Amniotic epithelial cell (primary cell): ENCODE results near the gene FSTL4.
A peak's percentile ranks its signal among the peaks of the same experiment; 100 is the strongest.

Experiments used
- DNase-seq: peaks from one replicate; pipeline ENCODE4 v3.0.0-alpha.2; 2010; ENCODE audit warnings: low read depth

Gene FSTL4

DNA sequence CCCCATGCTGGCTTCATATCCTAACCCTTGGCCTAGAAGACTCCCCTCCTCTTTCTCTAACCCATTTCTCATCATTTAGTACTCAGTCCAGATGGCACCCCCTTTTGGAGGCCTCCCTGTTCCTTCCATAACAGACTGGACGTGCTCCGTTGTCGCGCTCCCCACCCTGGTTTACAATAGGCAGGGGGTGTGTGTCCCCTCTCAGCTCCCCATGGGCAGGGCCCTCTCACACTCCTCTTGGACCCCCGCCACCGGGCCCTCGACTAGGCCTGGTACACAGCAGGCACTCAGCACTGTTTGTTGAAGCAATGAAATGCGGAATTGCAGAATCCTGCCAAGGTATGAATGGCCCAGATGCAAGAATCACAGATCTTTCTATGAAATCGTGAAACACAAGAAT lies 227.4 kb downstream of the FSTL4 start:
- no peak for DNase-seq

DNA sequence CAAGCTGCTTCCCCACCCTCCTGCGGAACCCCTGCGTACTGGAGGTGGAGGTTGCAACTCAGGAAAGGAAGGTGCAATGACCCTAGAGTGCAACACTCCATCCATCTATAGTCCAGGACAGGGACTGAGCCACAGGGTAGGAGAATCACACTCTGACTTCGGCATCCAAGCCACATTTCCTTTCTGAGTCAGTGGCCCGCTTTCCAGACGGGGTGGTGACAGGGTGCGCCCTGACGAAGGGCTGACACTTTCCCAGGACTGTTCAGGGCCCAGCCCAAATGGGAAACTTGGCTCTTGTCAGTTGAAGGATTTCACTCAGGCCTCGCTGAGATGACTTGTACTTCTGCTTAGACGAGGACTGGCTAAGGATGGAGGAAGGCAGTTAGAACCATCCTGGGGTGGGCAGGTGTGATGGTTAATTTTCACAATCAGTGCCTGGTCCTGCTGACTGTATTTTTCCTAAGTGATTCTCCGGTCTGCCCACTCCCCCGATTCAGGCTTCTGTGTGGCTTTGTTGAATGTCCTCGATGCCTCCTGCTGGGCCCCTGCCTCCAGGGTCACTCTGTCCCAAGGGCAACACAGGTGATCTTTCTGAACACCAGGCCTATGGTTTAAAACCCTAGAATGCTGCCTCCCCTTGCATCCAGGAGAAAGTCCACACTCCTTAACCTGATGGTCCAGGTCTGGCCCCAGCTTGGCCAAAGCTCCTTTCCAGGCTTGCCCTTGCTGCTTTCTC lies 228.1 kb downstream of the FSTL4 start:
- DNase-seq = no peak

DNA sequence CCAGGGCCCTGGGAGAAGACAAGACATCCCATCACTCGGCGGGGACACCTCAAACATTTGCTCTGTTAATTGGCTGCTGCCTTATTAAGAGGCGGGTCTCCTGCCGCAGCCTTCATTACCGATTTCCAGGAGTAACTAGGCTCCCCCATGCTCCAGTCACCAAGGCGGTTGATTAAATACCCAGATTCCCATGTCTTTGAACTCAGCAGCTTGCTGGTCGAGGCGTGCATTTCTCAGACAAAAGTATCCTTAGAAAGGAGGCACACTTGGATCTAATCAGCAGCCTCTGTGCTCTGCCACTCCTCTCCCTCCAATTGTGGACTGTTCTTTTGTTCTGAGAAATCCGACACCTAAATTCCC lies 228.8 kb downstream of the FSTL4 start:
- no peak for DNase-seq

DNA sequence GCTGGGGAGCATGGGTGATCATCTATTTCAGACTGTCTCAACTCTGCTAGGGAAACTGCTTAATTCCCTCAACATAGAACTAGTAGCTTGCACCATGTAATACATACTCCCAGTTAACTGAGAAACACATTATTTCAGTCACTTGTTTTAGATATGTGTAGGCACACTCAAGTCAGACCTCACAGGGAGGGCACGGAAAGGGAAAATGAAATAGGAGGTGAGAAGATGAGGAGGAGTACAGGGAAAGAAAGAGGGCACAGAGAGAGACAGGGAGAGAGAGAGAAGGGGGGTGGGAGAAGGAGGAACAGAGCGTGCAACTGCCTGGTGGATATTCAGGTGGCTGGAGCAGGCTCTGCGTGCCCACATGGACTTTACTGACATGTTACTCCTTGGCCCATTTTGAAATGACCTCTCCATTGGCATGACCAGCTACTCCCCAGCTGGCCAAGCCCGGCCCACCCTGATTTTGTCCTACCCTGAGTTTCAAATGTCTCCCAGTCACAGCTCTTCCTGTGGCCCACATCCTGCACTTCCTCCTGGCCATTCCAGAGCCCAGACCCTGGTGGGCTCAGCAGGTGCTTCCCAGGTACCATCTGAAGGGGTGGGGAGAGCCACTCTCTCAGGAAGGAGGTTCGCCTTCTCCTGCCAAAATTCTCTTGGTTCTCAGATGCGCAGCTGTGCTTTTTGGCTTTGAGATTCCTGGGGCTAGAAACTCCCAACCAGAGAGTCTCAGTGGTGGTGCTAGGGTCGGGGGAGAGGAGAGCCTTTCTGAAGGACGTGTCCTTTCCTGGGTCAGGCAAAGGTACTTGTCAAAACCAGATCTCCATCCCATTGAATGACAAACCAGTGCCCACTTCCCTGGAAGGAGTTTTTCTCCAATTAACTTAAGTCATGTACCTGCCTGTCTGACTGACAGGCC lies 229.4 kb downstream of the FSTL4 start:
- no peak for DNase-seq

DNA sequence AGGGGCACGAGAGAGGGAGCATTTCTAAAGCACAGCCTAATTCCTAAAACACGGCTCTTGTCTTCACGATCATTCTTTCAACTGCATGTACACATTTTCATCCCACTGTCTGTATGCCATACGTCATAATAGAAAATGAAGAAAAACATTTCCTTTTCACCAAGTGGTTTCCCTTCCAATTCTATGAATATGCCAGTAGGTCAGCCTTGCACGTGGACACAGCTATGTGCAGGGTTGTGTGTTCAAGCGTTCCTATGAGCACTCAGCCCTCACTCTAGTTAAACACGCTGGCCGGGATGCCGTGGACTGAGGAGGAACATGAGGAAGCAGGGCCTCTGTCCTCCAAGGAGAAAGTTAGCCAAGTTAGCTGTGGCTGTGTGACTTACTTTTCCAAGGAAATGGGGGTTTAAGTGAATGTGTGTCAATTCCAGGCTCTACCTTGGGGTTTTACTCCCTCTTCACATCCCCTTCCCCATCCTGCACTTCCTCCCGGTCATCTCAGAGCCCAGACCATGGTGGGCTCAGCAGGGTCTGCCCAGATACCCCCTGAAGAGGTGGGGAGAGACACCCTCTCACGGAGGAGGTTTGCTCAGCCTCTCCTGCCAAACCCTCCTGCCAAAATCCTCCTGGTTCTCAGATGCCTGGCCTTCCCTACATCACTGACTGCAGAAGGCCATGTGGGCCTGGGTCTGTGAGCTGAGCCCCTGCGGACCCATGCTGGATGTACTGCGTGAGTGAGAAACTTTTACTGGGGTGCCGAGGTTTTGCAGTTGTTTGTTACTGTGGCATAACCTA lies 230.6 kb downstream of the FSTL4 start:
- no peak for DNase-seq

DNA sequence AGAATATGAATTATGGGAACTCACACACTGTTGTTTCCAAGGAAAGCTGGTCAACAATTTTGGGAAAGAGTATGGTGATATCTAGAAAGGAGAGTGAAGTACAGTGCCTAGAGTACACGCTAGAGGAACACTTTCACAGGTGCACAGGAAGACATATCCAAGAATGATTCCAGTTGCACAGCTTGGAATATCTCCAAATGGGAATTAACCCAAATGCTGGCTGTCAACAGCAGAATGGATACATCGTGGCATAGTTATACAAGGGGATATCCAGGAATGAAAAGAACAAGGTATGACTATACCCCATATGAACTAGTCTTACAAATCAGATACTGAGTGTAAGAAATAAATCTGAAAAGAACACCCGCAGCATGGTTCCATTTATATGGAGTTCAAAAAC lies 231.3 kb downstream of the FSTL4 start:
- no peak for DNase-seq

DNA sequence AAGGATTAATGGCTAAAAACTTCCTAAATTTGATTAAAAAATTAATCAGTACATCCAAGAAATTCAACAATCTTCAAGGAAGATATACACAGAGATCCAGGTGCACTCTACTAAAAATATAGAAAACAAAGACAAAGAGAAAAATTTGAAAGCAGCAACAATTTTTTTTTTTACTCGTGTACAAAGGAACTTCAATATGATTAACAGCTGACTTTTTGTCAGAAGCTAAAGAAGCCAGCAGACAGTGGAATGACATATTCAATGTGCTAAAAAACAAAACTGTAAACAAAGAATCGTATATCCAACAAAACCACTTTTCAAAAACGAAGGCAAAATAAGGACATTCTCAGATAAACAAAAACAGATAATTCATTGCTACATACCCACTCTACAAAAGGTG lies 234.6 kb downstream of the FSTL4 start:
- no peak for DNase-seq

DNA sequence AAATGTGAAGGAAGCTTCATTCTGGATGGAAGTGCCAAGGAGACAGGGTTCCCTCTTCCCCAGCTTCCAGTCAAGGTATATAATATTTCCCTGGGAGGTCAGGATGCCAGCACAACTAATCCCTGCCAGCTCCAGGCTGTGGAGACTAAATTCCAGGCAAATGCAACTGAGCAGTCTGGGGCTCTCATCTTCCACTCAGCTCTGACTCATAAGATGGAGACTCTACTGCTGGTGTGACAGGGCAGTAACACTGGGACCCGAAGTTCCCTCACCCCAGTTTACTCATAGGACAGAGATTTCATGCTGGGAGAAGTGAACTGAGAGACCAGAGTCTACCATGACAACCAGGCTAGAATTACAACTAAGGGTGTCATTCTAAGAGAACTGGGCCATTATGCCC lies 235.4 kb downstream of the FSTL4 start:
- DNase-seq = no peak

DNA sequence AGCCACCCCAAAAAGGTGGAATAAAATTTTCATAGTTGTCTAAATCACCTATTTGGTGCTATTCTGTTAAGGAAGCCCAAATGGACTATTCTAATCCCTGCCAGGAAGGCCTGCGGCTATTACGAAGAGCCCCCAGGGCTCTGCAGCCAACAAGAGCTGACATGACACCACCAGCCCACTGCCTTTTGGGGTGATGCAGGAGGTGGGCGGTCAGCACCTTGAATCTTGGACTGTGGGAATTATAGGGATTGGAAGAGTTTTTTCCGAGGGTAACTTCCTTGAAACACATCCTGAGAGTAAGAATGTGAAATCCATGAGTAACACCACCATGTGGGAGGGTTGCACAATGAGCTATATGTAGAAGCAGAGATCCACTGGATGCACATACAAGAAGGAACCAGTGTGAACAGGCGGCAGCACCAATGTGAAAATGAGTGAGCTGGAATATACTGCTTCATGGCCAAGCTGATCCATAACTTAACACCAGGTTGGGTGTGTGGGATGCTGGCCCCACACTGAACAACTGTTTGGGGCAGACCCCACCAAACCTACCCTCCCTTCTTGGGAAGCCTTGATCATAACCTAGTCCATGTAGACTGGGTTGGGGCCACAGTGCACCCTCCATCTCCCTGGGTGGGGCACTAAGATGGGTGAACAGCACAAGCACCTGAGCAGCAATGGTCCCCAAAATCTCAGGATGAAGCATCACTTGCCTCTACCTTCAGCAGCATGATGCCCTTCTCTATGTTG lies 239.0 kb downstream of the FSTL4 start:
- DNase-seq = peak; percentile 6

DNA sequence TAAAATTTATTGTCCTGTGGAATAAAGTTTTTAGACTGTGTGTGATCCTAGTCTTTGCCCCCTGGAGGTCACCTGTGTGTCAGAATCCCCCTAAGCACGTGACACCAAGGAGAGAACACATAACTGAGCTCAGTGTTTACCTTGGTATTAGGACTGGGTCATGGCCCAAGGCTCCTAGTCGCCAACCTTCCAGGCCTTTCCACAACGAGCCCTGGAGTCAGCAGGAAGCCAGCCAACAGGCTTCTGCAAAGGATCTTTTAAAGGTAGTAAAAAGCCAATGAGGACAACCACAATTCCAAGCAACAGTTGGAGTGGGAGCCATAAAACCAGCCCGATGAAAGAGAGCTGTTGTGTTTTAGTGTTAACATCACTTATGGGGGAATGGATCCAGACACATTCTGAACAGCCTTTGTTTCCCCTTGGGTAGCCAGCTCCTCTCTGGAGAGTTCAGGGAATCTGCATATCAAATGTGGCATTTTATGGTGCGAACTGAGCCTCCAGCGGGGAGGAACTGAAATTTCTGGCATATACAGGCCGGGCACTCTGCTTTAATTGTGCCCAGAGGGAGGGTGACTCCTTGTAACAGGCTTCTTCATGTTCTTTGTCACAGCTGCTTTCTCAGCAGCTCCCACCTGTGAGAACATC lies 239.9 kb downstream of the FSTL4 start:
- DNase-seq = no peak

DNA sequence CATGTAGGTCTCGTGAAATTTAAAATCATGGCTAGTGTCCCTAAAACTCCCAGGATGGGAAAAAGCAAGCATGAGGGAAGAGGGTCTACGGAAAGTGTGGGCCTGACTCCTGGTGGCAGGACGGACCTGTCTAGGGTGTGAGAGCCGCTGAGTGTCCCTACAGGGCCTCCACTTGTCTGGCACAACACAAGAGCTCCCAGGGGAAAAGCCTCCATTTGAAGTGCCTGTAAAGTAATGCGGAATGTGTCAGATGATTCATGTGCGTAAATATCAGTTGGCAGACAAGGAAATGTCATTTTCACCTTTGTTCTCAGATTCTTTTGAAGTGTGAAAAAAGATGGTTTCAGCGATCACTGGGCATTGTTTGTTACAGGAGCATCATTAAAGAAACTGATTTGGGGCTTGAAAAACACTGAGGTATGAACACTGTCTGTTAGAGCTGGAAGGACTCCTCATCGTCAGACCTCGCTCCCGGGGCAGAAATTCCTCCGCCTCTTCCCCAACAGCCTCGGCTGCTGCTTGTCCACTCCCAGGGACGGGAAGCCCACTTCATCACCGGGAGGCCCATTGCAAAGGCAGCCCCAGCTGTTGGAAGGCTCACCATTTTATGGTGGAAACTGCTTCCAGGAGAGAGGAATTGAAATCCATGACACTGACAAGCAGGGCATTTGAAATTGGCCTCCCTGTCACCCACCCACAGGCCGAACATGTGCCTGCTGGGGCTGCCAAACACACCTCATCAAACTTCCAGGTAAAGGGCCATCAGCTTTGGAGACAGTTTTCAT lies 240.8 kb downstream of the FSTL4 start:
- DNase-seq = no peak

DNA sequence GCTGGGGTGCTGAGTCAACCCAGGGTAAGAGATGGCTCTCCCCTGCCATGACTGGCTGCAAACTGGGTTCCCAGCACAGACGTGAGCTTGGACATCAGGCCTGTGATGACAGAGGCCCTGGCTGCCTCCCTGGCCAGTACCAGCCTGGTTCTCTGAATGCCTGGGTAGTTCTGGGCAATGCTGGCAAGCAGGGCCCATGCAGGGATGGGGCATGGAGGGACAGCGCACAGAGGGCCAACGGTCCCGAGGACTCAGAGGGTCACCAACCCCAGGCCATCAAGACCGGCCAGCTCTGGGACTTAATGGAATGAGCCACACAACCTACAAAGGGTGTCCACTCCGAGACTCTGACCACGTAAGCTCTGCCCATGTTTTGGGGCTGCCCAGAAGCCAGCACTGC lies 241.4 kb downstream of the FSTL4 start:
- DNase-seq = no peak

DNA sequence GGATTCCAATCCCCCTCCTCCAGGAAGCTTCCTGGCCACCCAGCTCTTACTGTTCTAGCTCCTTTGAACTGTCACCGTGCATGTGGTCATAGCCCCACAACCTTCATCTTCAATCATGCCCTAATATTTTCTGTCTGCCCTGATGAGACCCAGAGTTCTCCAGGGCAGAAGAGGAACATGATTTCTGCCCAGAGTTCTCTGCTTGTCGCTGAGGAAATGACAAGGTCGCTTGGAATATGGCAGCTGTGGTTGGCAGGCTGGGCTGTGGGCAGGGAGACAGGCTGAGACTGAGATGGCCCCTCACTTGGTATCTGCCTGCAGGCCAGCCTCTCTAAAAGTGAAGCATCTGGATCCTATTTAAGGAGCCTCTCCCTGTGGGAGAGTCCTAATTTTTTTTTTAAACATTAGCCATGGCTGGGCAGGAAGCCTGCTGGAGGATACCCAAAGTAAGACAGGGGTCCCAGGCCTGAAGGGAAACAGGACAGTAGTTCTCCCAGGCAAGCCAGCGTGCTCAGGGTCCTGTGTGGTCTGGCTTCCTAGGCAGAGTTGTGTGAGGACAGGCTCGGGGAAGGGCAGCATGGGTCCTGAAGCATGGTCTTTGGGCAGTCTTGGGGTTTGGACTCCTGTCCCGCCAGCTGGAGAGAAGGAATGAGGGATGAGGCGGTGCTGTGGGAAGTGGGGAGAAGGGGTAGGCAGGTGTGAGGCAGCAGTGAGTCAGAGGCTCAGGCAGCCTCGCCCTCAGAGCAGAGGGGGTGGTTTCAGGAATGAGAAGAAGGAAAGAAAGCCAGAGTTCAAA lies 242.1 kb downstream of the FSTL4 start:
- no peak for DNase-seq

DNA sequence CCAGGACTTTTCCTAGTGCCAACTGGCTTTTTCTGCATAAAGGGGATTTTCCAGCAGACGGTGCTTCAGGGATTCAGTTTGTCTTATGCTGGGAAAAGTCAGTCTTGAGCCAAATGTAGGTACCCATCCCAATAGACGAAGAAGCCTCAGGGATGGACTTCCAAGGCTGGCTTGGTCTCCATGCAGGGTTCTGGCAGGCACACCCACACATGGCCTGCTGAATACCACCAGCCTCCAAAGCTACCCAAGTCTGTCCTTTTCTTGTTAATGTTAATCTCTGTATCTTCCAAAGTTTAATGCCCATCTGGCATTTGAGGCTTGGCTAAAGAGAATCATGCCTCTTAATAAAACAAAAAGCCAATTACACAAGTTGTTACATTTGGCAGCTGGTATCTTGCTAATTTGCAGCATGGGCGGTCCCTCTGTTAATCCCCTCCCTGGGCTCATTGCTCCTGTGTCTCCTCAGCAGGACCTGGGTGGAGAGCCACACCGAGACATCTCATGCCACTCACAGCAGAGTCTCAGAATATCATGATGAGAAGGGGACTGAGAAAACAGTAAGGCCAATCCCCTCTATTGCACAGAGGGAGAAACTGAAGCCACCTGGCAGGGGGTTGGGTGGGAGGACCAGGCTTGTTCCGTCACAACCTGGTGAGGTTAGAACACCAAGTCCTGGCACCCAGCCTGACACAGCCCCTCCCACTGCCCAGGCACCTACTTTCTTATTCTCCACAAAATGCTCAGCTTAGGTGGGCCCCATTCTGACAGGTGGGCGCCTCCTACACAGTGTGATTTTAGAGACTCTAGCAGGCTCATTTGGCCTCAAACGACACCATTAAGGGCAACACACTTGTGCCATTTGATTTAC lies 243.2 kb downstream of the FSTL4 start:
- no peak for DNase-seq

DNA sequence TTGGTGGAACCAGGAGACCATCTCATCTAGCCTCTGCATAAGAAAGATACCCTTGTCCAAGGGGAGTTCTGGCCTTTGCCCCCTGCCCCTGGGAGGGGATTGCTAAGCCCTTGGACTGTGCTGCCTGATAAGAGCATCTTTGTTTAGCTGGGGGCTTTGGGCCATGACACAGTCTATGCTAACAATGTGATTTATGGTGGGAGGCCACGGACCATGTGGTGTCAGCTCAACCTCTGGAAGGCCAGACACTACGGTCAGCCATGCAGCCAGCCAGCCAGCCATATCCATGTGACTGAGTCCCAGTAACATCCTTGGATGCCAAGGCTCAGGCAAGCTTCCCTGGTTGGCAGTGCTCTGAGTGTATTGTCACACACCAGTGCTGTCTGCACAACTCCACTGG lies 244.4 kb downstream of the FSTL4 start:
- no peak for DNase-seq

DNA sequence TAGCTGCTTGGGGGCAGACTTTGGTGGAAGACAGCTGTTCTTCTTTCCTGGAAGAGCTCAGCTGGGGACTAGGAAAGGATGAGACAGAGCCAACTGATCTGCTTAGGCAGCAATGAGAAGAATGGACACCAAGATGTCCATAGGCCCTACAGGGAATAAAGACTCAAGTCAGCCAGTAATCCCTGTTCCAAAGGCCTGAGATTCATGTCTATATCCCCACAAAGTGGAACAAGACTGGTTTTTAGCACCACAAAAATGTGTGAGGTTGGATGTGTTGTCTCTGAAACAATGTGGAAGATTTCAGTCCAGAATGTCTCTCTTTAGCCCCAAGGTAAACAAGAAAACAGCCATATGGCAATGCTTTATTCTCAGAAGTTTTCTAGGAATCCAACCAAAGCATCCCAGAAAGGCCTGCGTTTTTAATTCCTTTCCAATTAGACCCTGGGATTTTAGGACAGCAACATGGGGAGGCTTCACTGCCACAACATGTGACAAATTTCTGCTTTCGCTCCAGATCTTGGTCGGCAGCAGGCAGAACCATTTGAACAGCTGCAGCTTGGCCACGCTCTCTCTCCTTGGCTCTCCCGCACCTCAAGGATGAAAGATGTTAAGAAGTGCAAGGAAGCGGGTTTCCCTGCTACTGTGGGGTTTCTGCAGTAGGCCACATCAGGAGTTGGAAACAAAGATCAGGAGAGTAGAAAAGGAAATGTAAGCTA lies 245.1 kb downstream of the FSTL4 start:
- no peak for DNase-seq

DNA sequence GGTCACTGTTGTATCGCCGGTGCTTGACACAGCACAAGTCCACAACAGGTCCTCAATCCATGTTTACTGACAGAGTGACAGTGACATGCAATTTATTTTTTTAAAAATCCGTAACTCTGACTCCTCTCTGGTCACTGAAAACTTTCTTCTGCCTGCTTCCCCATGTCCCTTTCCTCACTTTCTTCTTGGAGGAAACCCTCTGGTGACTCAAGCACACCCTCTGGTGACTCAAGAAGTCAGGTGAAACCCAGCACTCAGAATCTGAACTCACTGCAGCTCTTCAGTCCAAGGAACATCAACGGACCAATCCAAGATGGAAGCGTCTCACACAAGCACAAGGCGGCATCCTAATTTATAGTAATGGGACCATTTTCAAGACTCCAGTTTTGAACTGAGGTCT lies 245.9 kb downstream of the FSTL4 start:
- no peak for DNase-seq

DNA sequence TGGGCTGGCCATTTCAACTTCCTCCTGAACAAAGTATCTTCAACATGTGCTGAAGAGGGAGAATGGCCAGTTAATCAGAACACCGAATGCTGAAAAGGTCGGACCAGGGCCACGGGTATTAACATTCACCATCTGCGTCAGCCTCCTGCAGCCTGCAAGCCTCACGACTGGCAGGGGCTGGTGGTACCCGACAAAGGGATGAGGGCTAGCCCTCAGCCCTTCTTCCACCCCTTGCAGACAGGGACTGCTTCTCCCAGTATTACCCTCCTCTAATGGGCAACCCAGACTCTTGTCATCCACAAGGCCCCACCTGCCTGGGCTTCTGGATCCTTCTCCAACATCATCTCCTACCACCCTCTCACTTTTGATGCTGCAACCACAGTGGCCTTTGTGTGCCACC lies 246.6 kb downstream of the FSTL4 start:
- no peak for DNase-seq
